ENCODE results near the gene ORM2.

ORM2 gene

DNA sequence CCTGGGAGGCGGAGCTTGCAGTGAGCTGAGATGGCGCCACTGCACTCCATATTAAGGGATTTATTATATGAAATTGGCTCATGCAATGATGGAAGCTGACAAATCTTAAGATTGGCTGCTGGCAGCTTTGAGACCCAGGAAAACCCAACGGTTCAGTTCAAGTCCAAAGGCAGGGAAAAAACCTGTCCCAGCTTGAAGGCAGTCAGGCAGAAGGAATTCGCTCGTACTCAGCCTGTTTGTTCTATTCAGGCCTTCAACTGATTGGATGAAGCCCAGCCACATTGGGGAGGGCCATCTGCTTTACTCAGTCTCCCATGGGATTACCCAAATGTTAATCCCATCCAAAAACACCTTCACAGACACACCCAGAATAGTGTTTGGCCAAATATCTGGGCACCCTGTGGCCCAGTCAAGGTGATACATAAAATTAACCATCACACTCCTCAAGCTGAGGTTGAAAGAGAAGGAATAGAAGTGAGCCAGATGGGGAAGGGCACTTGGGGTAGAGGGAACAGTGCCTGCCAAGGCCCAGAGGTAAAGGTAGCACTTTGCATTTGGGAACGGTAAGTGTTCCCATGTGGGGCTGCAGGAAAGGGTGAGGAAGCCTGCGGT is 15.3 kb upstream of the ORM2 start:
- no peak for DNase-seq (ENCODE audit: low read depth)
- no peak overlapping the region for H3K4me3 ChIP-seq (ENCODE audit: low read depth, low read length)
- TF ChIP-seq, protein P1, sequence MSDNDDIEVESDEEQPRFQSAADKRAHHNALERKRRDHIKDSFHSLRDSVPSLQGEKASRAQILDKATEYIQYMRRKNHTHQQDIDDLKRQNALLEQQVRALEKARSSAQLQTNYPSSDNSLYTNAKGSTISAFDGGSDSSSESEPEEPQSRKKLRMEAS (IDR thresholded peaks at IDR 0.05; ENCODE audit: low read depth, low read length), result no peak
- TF ChIP-seq MYC (IDR thresholded peaks at IDR 0.05; ENCODE audit: low read depth, low read length), result no peak
- no peak for TF ChIP-seq POLR2A (IDR thresholded peaks at IDR 0.05; ENCODE audit: extremely low read depth, insufficient read length)
- TF ChIP-seq, protein P2, sequence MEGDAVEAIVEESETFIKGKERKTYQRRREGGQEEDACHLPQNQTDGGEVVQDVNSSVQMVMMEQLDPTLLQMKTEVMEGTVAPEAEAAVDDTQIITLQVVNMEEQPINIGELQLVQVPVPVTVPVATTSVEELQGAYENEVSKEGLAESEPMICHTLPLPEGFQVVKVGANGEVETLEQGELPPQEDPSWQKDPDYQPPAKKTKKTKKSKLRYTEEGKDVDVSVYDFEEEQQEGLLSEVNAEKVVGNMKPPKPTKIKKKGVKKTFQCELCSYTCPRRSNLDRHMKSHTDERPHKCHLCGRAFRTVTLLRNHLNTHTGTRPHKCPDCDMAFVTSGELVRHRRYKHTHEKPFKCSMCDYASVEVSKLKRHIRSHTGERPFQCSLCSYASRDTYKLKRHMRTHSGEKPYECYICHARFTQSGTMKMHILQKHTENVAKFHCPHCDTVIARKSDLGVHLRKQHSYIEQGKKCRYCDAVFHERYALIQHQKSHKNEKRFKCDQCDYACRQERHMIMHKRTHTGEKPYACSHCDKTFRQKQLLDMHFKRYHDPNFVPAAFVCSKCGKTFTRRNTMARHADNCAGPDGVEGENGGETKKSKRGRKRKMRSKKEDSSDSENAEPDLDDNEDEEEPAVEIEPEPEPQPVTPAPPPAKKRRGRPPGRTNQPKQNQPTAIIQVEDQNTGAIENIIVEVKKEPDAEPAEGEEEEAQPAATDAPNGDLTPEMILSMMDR (IDR thresholded peaks at IDR 0.05; ENCODE audit: low read depth, low read length), result no peak

DNA sequence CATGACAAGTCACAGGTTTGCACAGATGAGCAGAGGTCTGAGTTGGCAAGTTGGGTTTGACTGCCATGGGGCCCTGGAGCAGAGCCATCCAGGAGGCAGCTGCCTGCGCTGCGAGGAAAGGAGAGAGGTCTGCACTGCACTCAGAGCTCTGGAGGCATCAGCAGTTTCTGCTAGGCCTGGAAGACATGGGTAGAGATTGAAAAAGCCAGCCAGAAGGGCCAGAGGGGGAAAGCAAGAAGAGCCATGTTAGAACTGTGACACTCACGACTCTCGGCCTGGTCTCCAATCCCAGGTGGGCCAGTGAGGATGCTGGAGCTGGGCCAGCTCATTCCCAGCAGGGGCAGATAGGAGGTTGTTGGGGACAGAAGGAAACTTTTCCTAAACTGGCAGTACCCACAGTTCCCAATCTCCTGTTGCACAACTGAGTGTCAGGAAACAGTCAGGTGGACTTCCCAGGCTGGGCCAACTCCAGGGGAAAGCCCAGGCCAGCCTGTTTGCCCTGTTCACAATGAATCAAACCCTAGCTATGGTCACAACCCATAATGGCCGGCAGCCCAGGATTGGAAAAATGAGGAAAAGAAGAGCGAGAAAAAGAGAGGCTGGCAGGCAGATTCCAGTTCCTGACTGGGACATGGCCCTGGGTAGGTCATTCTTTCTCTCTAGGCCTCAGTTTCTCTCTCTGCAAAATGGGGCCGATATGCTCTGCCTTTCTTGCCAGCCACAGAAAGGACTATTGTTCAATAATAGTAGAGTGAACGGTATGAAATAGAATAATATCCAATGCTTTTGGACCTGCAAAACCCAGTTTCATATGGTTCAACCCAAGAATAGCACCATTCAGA is 14.6 kb upstream of the ORM2 start:
- TF ChIP-seq, protein P1 (IDR thresholded peaks at IDR 0.05; ENCODE audit: low read depth, low read length), result no peak
- TF ChIP-seq MYC (IDR thresholded peaks at IDR 0.05; ENCODE audit: low read depth, low read length), result no peak
- no peak for TF ChIP-seq POLR2A (IDR thresholded peaks at IDR 0.05; ENCODE audit: extremely low read depth, insufficient read length)
- TF ChIP-seq, protein P2 (IDR thresholded peaks at IDR 0.05; ENCODE audit: low read depth, low read length), result no peak
- H3K4me3 ChIP-seq (ENCODE audit: low read depth, low read length), result no peak overlapping the region
- no peak for DNase-seq (ENCODE audit: low read depth)

DNA sequence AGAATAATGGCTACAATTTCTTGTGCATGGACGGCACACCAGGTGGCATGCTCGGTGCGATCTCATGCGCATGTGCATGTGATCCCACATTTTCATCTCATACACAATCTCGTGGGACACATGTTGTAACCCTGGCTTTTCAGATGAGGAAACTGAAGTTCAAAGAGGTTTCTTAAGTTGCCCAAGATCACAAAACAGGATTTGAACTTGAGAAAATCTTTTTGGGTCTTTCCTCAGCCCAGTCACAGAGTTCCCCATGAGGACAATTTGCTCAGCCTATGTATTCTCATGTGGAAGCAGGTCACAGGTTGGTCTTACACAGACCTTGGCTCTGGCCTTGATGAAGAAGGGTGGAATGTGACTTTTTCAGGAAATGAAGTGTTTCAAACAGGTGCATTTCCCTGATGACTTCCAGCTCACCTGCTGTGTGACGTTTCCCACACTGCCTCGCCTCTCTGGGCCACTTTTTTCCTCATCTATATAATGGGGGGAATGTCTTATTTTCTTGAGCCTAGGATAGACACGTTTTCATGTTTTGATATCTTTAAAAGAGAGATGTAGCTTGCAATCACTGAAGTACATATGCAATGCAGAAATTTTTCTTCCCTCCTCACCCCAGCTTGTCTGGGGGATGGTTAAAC is 13.8 kb upstream of the ORM2 start:
- peak; percentile 44 for DNase-seq (ENCODE audit: low read depth)
- no peak overlapping the region for H3K4me3 ChIP-seq (ENCODE audit: low read depth, low read length)
- TF ChIP-seq POLR2A (IDR thresholded peaks at IDR 0.05; ENCODE audit: extremely low read depth, insufficient read length) (no peak), MYC (IDR thresholded peaks at IDR 0.05; ENCODE audit: low read depth, low read length) (no peak)
- TF ChIP-seq, protein P1 (IDR thresholded peaks at IDR 0.05; ENCODE audit: low read depth, low read length), result no peak
- TF ChIP-seq, protein P2 (IDR thresholded peaks at IDR 0.05; ENCODE audit: low read depth, low read length), result no peak

DNA sequence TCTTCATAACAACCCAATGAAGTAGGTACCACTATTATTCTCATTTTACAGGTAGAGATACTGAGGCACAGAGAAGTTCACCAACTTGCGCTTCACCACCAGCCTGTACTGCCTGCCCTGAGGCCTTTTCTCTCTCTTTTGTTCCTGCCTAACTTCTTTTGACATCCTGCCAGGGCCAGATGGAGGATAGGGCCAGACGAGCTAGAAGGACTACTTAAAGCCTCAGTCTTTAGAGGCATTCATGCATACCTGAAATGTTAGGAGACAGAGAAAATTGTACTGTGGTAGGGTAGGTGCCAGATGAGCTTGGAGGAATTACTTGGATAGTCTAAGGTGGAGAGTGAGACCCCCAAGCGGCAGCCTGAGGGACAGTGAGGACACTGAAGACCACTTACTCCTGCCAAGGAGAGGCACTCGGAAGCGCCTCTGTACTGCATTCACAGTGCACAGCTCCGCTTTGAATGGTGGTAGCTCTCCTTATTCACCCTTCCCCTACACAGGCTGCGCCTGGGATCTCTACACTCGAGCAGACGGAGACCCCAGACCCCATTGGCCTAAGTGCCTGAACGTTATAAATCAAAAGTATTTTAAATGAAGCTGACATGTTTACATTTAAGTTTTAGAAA is 13.0 kb upstream of the ORM2 start:
- TF ChIP-seq, protein P2 (IDR thresholded peaks at IDR 0.05; ENCODE audit: low read depth, low read length), result no peak
- TF ChIP-seq, protein P1 (IDR thresholded peaks at IDR 0.05; ENCODE audit: low read depth, low read length), result no peak
- TF ChIP-seq MYC (IDR thresholded peaks at IDR 0.05; ENCODE audit: low read depth, low read length) (no peak), POLR2A (IDR thresholded peaks at IDR 0.05; ENCODE audit: extremely low read depth, insufficient read length) (no peak)
- no peak overlapping the region for H3K4me3 ChIP-seq (ENCODE audit: low read depth, low read length)
- no peak for DNase-seq (ENCODE audit: low read depth)

DNA sequence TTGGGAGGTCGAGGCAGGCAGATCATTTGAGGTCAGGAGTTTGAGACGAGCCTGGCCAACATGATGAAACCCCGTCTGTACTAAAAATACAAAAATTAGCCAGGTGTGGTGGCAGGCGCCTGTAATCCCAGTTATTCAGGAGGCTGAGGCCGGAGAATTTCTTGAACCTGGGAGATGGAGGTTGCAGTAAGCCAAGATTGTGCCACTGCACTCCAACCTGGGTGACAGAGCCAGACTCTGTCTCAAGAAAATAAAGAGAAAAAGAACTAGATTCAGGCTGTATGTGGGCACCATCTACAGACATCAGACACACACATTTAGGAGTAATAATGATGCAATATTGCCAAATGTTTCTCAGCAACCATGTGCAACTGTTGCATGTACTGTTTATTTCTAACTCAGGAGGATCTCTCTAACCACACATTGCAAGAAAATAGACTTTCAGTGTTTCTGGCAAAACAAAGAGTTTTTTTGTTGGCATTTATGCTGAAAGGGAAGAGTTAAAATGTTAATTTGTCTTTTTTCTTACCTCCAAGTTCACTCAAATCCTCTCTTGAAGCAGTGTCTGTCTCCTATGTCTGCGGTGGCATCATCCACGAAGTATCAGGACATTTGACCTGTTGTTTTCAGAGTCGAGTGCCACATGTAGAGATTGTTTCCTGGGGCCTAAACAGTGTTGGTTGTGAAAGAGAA is 11.9 kb upstream of the ORM2 start:
- TF ChIP-seq, protein P2 (IDR thresholded peaks at IDR 0.05; ENCODE audit: low read depth, low read length), result no peak
- TF ChIP-seq, protein P1 (IDR thresholded peaks at IDR 0.05; ENCODE audit: low read depth, low read length), result peak; percentile 50; the same call in 1 of the 2 replicates
- DNase-seq (ENCODE audit: low read depth), result peak; percentile 67

More for the DNA sequence above, 11.9 kb upstream of the ORM2 start:
- no peak overlapping the region for H3K4me3 ChIP-seq (ENCODE audit: low read depth, low read length)

Measured in NB4 (cell line).